NCI-H526 (cell line): Measurements from ENCODE around the gene PPP1R27.

Experiments used
- DNase-seq, 2 experiments: peaks; one replicate each; lab custom pipeline; 2025; lab: John Stamatoyannopoulos, UW

The PPP1R27 gene

GRCh38 chr17:81804559-81805399, 30.1 kb downstream of the PPP1R27 start:
- DNase-seq: no peak

- no peak for DNase-seq
Measured at GRCh38 chr17:81803728-81804558, 30.9 kb downstream of the PPP1R27 start, which contains the start of gene GCGR. Gene GCGR, plus strand, starts transcription at chr17:81804150. Its CDS starts 4,869 bp downstream, at chr17:81809019.

- DNase-seq: no peak
Measured at GRCh38 chr17:81802856-81803643, 31.8 kb downstream of the PPP1R27 start.

GRCh38 chr17:81802048-81802758, 32.6 kb downstream of the PPP1R27 start:
- no peak for DNase-seq

- no peak for DNase-seq
Measured at GRCh38 chr17:81801327-81801726, 33.5 kb downstream of the PPP1R27 start.

- no peak for DNase-seq
Measured at GRCh38 chr17:81794509-81794908, 40.3 kb downstream of the PPP1R27 start.

- DNase-seq: no peak
Measured at GRCh38 chr17:81794074-81794476, 40.8 kb downstream of the PPP1R27 start.

- no peak for DNase-seq
Measured at GRCh38 chr17:81792675-81793615, 41.9 kb downstream of the PPP1R27 start.
